ENCODE measurements around the gene ERC2.
"Not testable (repeated sequence)": the region's sequence is repeated elsewhere in the genome, so short reads cannot be mapped to it uniquely, and the experiment has no call there.

The ERC2 gene

DNA sequence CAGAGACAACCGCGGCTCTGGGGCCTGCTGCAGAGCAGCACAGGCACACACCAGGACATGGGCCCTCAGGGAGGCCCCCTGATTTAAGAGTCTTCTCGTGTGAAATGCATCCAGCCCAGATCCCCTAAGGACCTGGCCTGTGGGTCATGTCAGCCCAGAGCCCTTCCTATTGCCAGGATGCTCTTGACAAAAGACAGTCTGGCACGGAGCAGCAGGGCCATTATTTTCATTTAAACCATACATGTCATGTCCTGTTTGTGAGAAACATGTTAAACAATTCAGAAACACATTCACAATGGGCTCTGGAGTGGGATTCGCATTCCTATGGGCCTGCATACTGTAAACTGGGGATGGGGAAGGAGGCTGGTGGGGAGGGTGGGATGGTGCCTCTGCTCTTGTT, 613.8 kb downstream of the ERC2 start:
- H3K36me3 ChIP-seq (ENCODE audit: control insufficient read depth, insufficient read depth, low read length) = no peaks in the 10 kb centered on the region
- H3K27me3 ChIP-seq (ENCODE audit: control insufficient read depth, insufficient read depth, low read length) = no peaks in the 10 kb centered on the region
- H3K4me1 ChIP-seq (ENCODE audit: control insufficient read depth, insufficient read depth, low read length) = no peaks in the 10 kb centered on the region
- no peak overlapping the region for H3K9ac ChIP-seq (ENCODE audit: low read length)
- H3K4me3 ChIP-seq (ENCODE audit: low read length) = no peak overlapping the region
- H3K27ac ChIP-seq (ENCODE audit: low read depth, low read length) = no peak overlapping the region

DNA sequence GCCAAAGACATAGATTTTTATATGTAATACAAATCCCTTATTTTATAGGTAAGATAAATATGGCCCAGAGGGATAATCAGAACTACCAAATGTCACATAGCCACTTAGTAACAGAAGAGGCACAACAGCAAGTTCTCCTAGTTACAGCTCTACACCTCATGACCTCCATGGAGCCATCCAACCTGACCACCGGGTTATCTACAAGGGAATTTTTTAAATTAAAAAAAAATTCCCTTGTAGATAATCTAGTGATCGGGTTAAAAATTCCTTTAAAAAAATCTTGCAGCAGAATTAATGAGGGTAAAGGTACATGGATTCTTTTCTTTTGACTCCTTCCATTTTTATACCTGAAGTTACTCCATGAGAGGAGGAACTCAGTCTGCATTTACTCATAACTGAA, 615.9 kb downstream of the ERC2 start:
- no peaks in the 10 kb centered on the region for H3K4me1 ChIP-seq (ENCODE audit: control insufficient read depth, insufficient read depth, low read length)

DNA sequence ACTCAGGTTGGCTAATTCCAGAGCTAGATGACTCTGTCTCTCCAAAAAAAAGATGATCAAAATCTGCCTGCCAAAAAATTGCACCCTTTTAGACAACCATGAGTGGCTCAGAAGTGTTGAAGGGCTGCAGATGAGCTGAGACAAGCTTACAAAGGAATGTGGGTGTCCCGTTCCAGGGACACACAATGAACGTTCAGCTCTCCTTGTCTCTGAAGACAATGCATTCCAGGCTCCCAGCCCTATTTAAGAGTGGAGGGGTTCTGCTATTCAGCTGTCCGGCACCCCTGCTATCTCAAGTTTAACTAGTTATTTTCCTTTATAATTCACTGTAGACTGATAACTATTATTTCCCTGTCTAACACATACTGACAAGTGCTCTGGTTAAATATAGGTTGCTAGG, 626.1 kb downstream of the ERC2 start:
- Histone ChIP-seq H3K27ac (ENCODE audit: low read depth, low read length) (no peak overlapping the region), H3K4me3 (ENCODE audit: low read length) (no peak overlapping the region), H3K4me1 (ENCODE audit: control insufficient read depth, insufficient read depth, low read length) (no peaks in the 10 kb centered on the region)

More for the DNA sequence above, 615.9 kb downstream of the ERC2 start:
- Histone ChIP-seq H3K27me3 (ENCODE audit: control insufficient read depth, insufficient read depth, low read length) (no peaks in the 10 kb centered on the region), H3K27ac (ENCODE audit: low read depth, low read length) (no peak overlapping the region), H3K9ac (ENCODE audit: low read length) (no peak overlapping the region), H3K4me3 (ENCODE audit: low read length) (no peak overlapping the region), H3K36me3 (ENCODE audit: control insufficient read depth, insufficient read depth, low read length) (no peaks in the 10 kb centered on the region)

GRCh38 chr3:55831876-55832275, 636.4 kb downstream of the ERC2 start:
- not testable (repeated sequence) for H3K27me3 ChIP-seq (ENCODE audit: control insufficient read depth, insufficient read depth, low read length); H3K4me1 ChIP-seq (ENCODE audit: control insufficient read depth, insufficient read depth, low read length); H3K36me3 ChIP-seq (ENCODE audit: control insufficient read depth, insufficient read depth, low read length); H3K9ac ChIP-seq (ENCODE audit: low read length); H3K4me3 ChIP-seq (ENCODE audit: low read length); H3K27ac ChIP-seq (ENCODE audit: low read depth, low read length)

More for the DNA sequence above, 626.1 kb downstream of the ERC2 start:
- Histone ChIP-seq H3K36me3 (ENCODE audit: control insufficient read depth, insufficient read depth, low read length) (no peaks in the 10 kb centered on the region), H3K27me3 (ENCODE audit: control insufficient read depth, insufficient read depth, low read length) (no peaks in the 10 kb centered on the region), H3K9ac (ENCODE audit: low read length) (no peak overlapping the region)

DNA sequence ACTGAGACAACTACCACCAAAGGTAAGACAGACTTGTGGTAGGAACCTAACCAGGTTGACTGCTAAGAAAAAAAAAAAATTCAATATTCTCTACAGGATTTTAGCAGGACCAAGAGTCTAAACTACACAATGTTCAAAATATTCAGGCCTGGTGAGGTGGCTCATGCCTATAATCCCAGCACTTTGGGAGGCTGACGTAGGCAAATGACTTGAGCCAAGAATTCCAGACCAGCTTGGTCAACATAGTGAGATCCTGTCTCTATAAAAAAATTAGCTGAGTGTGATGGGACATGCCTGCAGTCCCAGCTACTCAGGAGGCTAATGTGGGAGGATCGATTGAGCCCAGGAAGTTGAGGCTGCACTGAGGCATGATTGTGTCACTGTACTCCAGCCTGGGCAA, 639.6 kb downstream of the ERC2 start:
- Histone ChIP-seq H3K36me3 (ENCODE audit: control insufficient read depth, insufficient read depth, low read length) (no peaks in the 10 kb centered on the region), H3K27ac (ENCODE audit: low read depth, low read length) (no peak overlapping the region), H3K4me1 (ENCODE audit: control insufficient read depth, insufficient read depth, low read length) (no peaks in the 10 kb centered on the region), H3K9ac (ENCODE audit: low read length) (no peak overlapping the region), H3K4me3 (ENCODE audit: low read length) (no peak overlapping the region), H3K27me3 (ENCODE audit: control insufficient read depth, insufficient read depth, low read length) (no peaks in the 10 kb centered on the region)

DNA sequence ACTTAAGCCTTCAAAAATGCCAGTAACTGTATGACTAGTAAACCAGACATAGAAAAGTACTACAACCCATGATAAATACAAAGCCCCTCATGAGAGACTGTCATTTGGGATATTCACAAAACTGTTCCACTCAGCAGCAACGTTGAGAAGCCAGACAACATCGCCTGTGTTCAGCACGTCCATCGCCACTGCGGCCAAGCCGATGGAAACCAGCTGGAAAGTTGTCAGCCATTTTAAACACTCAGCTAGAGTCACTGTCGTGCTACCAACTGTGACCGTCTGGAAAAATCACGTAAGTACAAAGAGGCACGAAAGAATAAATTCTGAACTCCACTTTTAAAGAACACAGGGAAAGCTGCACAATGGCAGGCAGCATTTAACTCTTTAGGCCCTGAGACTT, 640.5 kb downstream of the ERC2 start:
- no peaks in the 10 kb centered on the region for H3K4me1 ChIP-seq (ENCODE audit: control insufficient read depth, insufficient read depth, low read length)
- H3K4me3 ChIP-seq (ENCODE audit: low read length) = no peak overlapping the region
- no peak overlapping the region for H3K9ac ChIP-seq (ENCODE audit: low read length)
- H3K27me3 ChIP-seq (ENCODE audit: control insufficient read depth, insufficient read depth, low read length) = no peaks in the 10 kb centered on the region
- H3K27ac ChIP-seq (ENCODE audit: low read depth, low read length) = no peak overlapping the region
- H3K36me3 ChIP-seq (ENCODE audit: control insufficient read depth, insufficient read depth, low read length) = no peaks in the 10 kb centered on the region

- no peaks in the 10 kb centered on the region for H3K4me1 ChIP-seq (ENCODE audit: control insufficient read depth, insufficient read depth, low read length)
- H3K36me3 ChIP-seq (ENCODE audit: control insufficient read depth, insufficient read depth, low read length) = no peaks in the 10 kb centered on the region
- H3K9ac ChIP-seq (ENCODE audit: low read length) = no peak overlapping the region
- H3K27me3 ChIP-seq (ENCODE audit: control insufficient read depth, insufficient read depth, low read length) = no peaks in the 10 kb centered on the region
- H3K4me3 ChIP-seq (ENCODE audit: low read length) = no peak overlapping the region
- no peak overlapping the region for H3K27ac ChIP-seq (ENCODE audit: low read depth, low read length)
Observed at GRCh38 chr3:55826731-55827496, 641.4 kb downstream of the ERC2 start.

DNA sequence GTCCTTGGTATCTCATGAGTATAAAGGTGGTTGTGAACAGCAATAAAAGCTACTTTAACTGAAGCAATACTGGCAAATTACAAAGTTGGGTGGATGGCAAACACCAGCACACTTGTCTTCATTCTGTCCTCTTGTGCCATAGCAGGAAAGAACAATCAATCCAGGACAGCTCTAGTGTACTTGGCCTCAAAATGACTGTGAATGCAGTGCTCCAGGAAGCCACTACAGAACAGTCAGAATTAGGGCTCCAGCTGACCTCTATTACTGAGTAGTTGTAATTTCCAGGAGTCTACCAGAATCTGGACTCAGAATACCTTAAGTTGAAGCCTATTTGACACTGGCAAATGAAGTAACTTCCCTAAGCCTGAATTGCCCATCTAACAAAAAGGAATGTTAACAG, 642.2 kb downstream of the ERC2 start:
- Histone ChIP-seq H3K27me3 (ENCODE audit: control insufficient read depth, insufficient read depth, low read length) (no peaks in the 10 kb centered on the region), H3K36me3 (ENCODE audit: control insufficient read depth, insufficient read depth, low read length) (no peaks in the 10 kb centered on the region), H3K4me3 (ENCODE audit: low read length) (no peak overlapping the region), H3K27ac (ENCODE audit: low read depth, low read length) (no peak overlapping the region), H3K4me1 (ENCODE audit: control insufficient read depth, insufficient read depth, low read length) (no peaks in the 10 kb centered on the region), H3K9ac (ENCODE audit: low read length) (no peak overlapping the region)

- Histone ChIP-seq H3K4me3 (ENCODE audit: low read length) (no peak overlapping the region), H3K9ac (ENCODE audit: low read length) (no peak overlapping the region), H3K36me3 (ENCODE audit: control insufficient read depth, insufficient read depth, low read length) (no peaks in the 10 kb centered on the region), H3K27me3 (ENCODE audit: control insufficient read depth, insufficient read depth, low read length) (no peaks in the 10 kb centered on the region), H3K4me1 (ENCODE audit: control insufficient read depth, insufficient read depth, low read length) (no peaks in the 10 kb centered on the region), H3K27ac (ENCODE audit: low read depth, low read length) (no peak overlapping the region)
Observed at GRCh38 chr3:55824406-55824805, 643.9 kb downstream of the ERC2 start.

GRCh38 chr3:55823829-55824228, 644.4 kb downstream of the ERC2 start:
- Histone ChIP-seq H3K9ac (ENCODE audit: low read length) (no peak overlapping the region), H3K27ac (ENCODE audit: low read depth, low read length) (no peak overlapping the region), H3K27me3 (ENCODE audit: control insufficient read depth, insufficient read depth, low read length) (no peaks in the 10 kb centered on the region), H3K36me3 (ENCODE audit: control insufficient read depth, insufficient read depth, low read length) (no peaks in the 10 kb centered on the region), H3K4me3 (ENCODE audit: low read length) (no peak overlapping the region), H3K4me1 (ENCODE audit: control insufficient read depth, insufficient read depth, low read length) (no peaks in the 10 kb centered on the region)

GRCh38 chr3:55823001-55823400, 645.3 kb downstream of the ERC2 start:
- H3K4me1 ChIP-seq (ENCODE audit: control insufficient read depth, insufficient read depth, low read length) = no peaks in the 10 kb centered on the region
- no peak overlapping the region for H3K9ac ChIP-seq (ENCODE audit: low read length)
- H3K36me3 ChIP-seq (ENCODE audit: control insufficient read depth, insufficient read depth, low read length) = no peaks in the 10 kb centered on the region
- no peak overlapping the region for H3K27ac ChIP-seq (ENCODE audit: low read depth, low read length)
- H3K4me3 ChIP-seq (ENCODE audit: low read length) = no peak overlapping the region
- H3K27me3 ChIP-seq (ENCODE audit: control insufficient read depth, insufficient read depth, low read length) = no peaks in the 10 kb centered on the region

DNA sequence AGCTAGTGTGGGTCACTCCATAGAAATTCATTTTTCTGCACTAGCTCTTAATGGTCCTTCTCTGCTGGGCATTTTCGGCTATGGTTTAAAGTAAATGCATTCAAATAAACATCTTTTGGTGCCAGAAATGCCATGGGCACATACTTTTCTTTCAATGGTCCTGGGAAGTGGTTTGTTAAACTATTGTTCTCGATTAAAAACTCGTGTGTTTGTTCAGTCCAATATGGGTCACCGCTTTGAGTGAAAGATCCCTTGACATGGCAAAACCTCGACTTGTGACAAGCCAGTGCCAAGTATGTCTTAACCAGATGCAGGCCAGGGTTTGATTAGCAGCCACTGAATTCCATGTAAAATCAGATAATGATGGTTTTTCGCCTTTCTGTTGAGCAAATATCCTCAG, 649.3 kb downstream of the ERC2 start:
- no peaks in the 10 kb centered on the region for H3K36me3 ChIP-seq (ENCODE audit: control insufficient read depth, insufficient read depth, low read length)
- H3K4me3 ChIP-seq (ENCODE audit: low read length) = no peak overlapping the region
- H3K4me1 ChIP-seq (ENCODE audit: control insufficient read depth, insufficient read depth, low read length) = no peaks in the 10 kb centered on the region
- no peak overlapping the region for H3K9ac ChIP-seq (ENCODE audit: low read length)
- H3K27me3 ChIP-seq (ENCODE audit: control insufficient read depth, insufficient read depth, low read length) = no peaks in the 10 kb centered on the region
- H3K27ac ChIP-seq (ENCODE audit: low read depth, low read length) = no peak overlapping the region

GRCh38 chr3:55818485-55818884, 649.8 kb downstream of the ERC2 start:
- H3K4me3 ChIP-seq (ENCODE audit: low read length) = no peak overlapping the region
- H3K4me1 ChIP-seq (ENCODE audit: control insufficient read depth, insufficient read depth, low read length) = no peaks in the 10 kb centered on the region
- no peak overlapping the region for H3K9ac ChIP-seq (ENCODE audit: low read length)
- H3K27ac ChIP-seq (ENCODE audit: low read depth, low read length) = no peak overlapping the region
- H3K36me3 ChIP-seq (ENCODE audit: control insufficient read depth, insufficient read depth, low read length) = no peaks in the 10 kb centered on the region
- H3K27me3 ChIP-seq (ENCODE audit: control insufficient read depth, insufficient read depth, low read length) = no peaks in the 10 kb centered on the region
